NCI-H774 (cell line): ENCODE results near the gene GCSAML.

Source experiments
- DNase-seq: peaks from one replicate; lab custom pipeline; 2025; lab: John Stamatoyannopoulos, UW

The GCSAML gene

GRCh38 chr1:247574664-247575063 is 25.7 kb downstream of the GCSAML start:
- DNase-seq = no peak

DNA sequence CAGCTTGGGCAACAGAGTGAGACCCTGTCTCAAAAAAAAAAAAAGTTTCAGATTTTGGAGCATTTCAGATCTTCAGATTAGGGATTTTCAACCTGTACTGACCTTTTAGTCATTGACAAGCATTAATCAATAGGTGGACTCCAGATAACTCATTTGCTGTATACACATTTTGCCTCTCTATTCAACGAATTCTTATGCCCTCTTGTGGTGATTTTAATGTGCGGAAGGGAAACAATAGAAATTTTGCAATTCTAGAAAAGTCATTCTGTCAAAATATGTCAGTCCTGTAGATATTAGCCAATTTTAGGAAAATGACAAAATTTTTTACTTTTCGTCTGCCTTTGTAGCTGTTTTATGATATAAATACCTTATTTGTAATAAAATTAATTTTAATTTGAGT is 27.6 kb downstream of the GCSAML start:
- peak; percentile 32 for DNase-seq

DNA sequence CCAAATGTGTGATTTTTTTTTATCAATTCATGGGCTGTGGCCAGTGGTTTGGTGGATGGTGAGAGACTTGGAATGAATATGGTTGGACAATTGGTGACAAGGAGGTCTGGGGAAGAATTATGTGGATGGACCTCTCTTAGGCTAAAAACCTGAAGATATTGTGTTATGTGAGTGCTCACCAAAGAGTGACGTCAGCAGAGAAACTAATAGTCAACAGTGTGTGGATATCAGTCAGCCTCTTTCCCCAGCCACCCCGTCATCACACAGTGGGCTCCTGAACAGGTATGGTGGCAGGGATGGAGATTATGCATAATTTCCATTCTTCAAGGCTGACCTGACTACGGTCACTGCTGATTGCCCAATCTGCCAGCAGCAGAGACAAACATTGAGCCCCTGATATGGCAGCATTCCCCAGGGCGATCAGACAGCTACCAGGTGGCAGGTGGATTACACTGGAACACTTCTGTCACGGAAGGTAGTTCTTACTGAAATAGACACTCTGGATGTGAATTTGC is 30.1 kb downstream of the GCSAML start:
- DNase-seq = no peak

DNA sequence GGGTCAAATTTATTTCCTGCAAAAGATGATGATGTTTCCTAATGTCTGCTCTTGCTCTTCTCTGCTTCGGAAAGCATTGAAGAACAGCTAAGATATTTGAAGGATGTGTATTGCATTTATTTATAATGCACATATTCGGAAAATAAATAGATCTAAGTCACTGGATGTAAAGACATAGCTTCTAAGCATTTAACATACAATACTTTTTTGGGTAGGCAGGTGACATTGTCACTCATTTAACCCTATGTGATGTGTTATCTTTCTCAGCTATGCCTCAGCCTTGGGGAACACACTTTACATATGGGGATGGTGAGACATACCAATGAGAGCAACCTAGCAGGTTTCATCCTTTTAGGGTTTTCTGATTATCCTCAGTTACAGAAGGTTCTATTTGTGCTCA is 39.1 kb downstream of the GCSAML start, which contains the start of gene OR2G2:
TSS of gene OR2G2 (plus strand) at position 301 of the 400 bp plus-strand sequence. CDS start at position 301, 0 bp downstream.
- no peak for DNase-seq

DNA sequence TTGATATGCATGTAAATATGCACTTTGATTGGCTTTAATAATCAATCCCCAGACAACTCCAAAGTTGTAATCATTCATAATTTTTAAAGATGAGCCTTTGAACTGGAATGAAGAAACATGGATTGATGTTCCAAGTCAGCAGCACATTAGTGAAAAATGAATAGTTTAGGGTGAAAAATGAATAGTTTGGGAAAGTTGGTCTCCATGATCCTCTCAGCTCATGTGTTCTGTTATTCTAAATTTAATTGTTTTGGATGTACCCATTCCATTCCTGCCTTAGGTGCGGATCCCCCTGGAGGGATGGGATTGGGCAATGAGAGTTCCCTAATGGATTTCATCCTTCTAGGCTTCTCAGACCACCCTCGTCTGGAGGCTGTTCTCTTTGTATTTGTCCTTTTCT is 56.4 kb downstream of the GCSAML start, which contains the start of gene OR2G3:
TSS of gene OR2G3 (plus strand) at position 301 of the 400 bp plus-strand sequence. CDS start at position 301, 0 bp downstream.
- no peak for DNase-seq

DNA sequence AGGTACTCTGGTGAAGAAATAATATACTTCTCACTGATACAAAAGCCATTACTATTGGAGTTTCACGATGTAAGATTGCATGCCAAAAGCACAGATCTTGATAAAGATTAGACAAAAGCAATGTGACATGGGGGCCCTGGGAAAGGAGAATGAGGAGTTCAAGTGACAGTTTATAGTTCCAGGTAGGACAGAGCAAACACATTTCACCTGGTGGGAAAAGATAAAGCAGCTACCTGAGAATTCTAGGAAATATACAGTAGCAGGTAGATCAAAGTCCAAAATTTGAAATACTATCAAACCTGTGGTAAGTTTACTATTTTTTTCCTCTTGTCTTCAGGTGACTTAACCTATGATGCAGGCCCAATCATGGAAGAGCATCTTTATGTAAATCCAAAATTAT is 64.5 kb downstream of the GCSAML start:
- DNase-seq = no peak

DNA sequence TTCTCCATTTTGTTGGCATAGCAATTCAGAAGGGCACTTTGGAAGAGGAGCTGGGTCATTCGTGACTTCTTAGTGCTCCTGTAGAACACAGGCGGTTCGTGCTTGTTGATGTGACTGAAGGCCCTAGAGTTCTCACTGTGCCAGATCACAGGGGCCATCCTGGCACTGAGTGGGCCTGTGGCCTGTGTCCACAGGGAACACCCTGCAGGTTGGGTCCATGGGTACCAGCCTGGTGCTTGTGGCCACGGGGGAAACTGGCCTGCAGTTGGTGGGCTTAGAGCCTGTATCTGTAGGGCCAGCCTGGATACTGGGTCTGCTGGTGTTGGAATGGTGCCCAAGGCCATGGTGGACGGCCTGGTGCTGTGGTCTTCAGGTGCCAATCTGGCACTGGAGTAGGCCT is 65.7 kb downstream of the GCSAML start:
- DNase-seq = no peak
